ENCODE results near the gene IGF1R. TPM values are rescaled to one million over a fixed set of nuclear protein-coding genes. Genes with fewer than 3 reads are reported as not detected.

The IGF1R gene
- total and polyA plus RNA-seq, 2 of the 13 experiments (the other 11 are each of a cell fraction or from before 2014, with no cell fraction given): 15.9 to 18.4 TPM

DNA sequence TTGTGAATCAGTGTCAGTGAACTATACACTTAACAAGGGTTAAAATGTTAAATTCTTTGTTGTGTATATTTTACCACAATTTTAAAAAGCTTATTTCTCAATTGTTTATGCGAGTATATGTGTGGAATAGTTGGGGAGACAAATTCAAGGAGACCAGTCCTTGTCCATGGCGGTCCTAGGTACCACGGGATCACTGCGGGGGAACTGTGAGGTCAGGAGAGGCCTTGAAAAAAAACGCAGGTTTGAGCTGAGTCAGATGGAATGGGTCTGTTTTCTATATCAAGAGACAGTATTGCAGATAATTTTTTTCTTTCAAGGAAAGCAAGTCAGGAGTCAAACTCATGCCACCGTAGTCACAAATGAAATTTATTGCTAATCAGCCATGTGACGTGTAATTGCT is 18.5 kb downstream of the IGF1R start:
- DNase-seq (ENCODE audit: low spot score): no peak
- FAIRE-seq: no peak
- H3K9me3 ChIP-seq (ENCODE audit: low read length): no peaks in the 10 kb centered on the region
- CTCF ChIA-PET (ENCODE audit: low intra/inter-chr PET ratio, low total read pairs): no interaction called here
- no peak overlapping the region for H3K27ac ChIP-seq (ENCODE audit: extremely low read length, insufficient read depth, low read length)
- no peaks in the 10 kb centered on the region for H3K27me3 ChIP-seq (ENCODE audit: control insufficient read depth in 1 of 2, insufficient read depth in 2 of 2, low read length in 2 of 2)
- H3K79me2 ChIP-seq (ENCODE audit: insufficient read depth, low read length): peaks cover 85% of the 10 kb centered on the region
- no TSS peak for BruUV-seq (replicated peaks)
- TF ChIP-seq, protein P1, sequence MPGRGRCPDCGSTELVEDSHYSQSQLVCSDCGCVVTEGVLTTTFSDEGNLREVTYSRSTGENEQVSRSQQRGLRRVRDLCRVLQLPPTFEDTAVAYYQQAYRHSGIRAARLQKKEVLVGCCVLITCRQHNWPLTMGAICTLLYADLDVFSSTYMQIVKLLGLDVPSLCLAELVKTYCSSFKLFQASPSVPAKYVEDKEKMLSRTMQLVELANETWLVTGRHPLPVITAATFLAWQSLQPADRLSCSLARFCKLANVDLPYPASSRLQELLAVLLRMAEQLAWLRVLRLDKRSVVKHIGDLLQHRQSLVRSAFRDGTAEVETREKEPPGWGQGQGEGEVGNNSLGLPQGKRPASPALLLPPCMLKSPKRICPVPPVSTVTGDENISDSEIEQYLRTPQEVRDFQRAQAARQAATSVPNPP (CRISPR knock-in tag; IDR thresholded peaks at IDR 0.05): no peak
- TF ChIP-seq, protein P2, sequence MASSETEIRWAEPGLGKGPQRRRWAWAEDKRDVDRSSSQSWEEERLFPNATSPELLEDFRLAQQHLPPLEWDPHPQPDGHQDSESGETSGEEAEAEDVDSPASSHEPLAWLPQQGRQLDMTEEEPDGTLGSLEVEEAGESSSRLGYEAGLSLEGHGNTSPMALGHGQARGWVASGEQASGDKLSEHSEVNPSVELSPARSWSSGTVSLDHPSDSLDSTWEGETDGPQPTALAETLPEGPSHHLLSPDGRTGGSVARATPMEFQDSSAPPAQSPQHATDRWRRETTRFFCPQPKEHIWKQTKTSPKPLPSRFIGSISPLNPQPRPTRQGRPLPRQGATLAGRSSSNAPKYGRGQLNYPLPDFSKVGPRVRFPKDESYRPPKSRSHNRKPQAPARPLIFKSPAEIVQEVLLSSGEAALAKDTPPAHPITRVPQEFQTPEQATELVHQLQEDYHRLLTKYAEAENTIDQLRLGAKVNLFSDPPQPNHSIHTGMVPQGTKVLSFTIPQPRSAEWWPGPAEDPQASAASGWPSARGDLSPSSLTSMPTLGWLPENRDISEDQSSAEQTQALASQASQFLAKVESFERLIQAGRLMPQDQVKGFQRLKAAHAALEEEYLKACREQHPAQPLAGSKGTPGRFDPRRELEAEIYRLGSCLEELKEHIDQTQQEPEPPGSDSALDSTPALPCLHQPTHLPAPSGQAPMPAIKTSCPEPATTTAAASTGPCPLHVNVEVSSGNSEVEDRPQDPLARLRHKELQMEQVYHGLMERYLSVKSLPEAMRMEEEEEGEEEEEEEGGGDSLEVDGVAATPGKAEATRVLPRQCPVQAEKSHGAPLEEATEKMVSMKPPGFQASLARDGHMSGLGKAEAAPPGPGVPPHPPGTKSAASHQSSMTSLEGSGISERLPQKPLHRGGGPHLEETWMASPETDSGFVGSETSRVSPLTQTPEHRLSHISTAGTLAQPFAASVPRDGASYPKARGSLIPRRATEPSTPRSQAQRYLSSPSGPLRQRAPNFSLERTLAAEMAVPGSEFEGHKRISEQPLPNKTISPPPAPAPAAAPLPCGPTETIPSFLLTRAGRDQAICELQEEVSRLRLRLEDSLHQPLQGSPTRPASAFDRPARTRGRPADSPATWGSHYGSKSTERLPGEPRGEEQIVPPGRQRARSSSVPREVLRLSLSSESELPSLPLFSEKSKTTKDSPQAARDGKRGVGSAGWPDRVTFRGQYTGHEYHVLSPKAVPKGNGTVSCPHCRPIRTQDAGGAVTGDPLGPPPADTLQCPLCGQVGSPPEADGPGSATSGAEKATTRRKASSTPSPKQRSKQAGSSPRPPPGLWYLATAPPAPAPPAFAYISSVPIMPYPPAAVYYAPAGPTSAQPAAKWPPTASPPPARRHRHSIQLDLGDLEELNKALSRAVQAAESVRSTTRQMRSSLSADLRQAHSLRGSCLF (CRISPR knock-in tag; IDR thresholded peaks at IDR 0.05; ENCODE audit: borderline replicate concordance): no peak
- TF ChIP-seq ZFP37 (CRISPR knock-in tag; IDR thresholded peaks at IDR 0.05; ENCODE audit: borderline replicate concordance) (no peak), CENPT (CRISPR knock-in tag; IDR thresholded peaks at IDR 0.05; ENCODE audit: low read depth) (no peak), NFYB (CRISPR knock-in tag; IDR thresholded peaks at IDR 0.05) (no peak), BRCA1 (CRISPR knock-in tag; IDR thresholded peaks at IDR 0.05) (no peak), ZNF260 (CRISPR knock-in tag; IDR thresholded peaks at IDR 0.05; ENCODE audit: borderline replicate concordance, low read depth) (no peak), THYN1 (CRISPR knock-in tag; IDR thresholded peaks at IDR 0.05; ENCODE audit: borderline replicate concordance, low read depth) (no peak), MED1 (CRISPR knock-in tag; IDR thresholded peaks at IDR 0.05) (no peak), KLF6 (CRISPR knock-in tag; IDR thresholded peaks at IDR 0.05) (no peak), ZMYM4 (CRISPR knock-in tag; IDR thresholded peaks at IDR 0.05) (no peak), ZFAT (CRISPR knock-in tag; conservative IDR thresholded peaks at IDR 0.05) (no peak), PHF5A (CRISPR knock-in tag; IDR thresholded peaks at IDR 0.05; ENCODE audit: low read depth, unreplicated experiment) (no peak)
- TF ChIP-seq, protein P3, sequence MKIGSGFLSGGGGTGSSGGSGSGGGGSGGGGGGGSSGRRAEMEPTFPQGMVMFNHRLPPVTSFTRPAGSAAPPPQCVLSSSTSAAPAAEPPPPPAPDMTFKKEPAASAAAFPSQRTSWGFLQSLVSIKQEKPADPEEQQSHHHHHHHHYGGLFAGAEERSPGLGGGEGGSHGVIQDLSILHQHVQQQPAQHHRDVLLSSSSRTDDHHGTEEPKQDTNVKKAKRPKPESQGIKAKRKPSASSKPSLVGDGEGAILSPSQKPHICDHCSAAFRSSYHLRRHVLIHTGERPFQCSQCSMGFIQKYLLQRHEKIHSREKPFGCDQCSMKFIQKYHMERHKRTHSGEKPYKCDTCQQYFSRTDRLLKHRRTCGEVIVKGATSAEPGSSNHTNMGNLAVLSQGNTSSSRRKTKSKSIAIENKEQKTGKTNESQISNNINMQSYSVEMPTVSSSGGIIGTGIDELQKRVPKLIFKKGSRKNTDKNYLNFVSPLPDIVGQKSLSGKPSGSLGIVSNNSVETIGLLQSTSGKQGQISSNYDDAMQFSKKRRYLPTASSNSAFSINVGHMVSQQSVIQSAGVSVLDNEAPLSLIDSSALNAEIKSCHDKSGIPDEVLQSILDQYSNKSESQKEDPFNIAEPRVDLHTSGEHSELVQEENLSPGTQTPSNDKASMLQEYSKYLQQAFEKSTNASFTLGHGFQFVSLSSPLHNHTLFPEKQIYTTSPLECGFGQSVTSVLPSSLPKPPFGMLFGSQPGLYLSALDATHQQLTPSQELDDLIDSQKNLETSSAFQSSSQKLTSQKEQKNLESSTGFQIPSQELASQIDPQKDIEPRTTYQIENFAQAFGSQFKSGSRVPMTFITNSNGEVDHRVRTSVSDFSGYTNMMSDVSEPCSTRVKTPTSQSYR (CRISPR knock-in tag; IDR thresholded peaks at IDR 0.05; ENCODE audit: borderline replicate concordance): no peak
- H3K9ac ChIP-seq (ENCODE audit: insufficient read depth, low read depth, low read length): no peak overlapping the region
- WGBS (ENCODE audit: low lambda C conversion rate): 87% methylated on average over 7 of the region's 7 CpGs
- H3K4me2 ChIP-seq (ENCODE audit: low read depth, low read length): no peak overlapping the region
- ATAC-seq: no peak
- no peak overlapping the region for H2AFZ ChIP-seq (ENCODE audit: low read length)
- POLR2A ChIA-PET: no interaction called here
- H3K36me3 ChIP-seq (replicated peaks in 1 of 2; ENCODE audit: control insufficient read depth in 1 of 2, insufficient read depth in 2 of 2, low read length in 2 of 2): no peaks in the 10 kb centered on the region
- H3K4me1 ChIP-seq (ENCODE audit: insufficient read depth, low read length): peaks cover 100% of the 10 kb centered on the region
- in situ Hi-C loops (cut with HindIII; ENCODE audit: extremely low pct_ligation_motif_present, low pct_unique_long_range_greater_than_20kb): no loop called here
- H3K4me3 ChIP-seq (replicated peaks in 1 of 3; ENCODE audit: insufficient read depth in 1 of 3, low read depth in 2 of 3, low read length in 3 of 3): no peak overlapping the region
- H4K20me1 ChIP-seq (ENCODE audit: insufficient read depth, low read length): peaks cover 23% of the 10 kb centered on the region
- intact Hi-C loops (cut with micrococcal nuclease; ENCODE audit: unreplicated experiment): no loop called here
